ENCODE data around the gene EML2. TPM values are rescaled to one million over a fixed set of nuclear protein-coding genes. Genes with fewer than 3 reads are reported as not detected.
"Not testable (repeated sequence)": the region's sequence is repeated elsewhere in the genome, so short reads cannot be mapped to it uniquely, and the experiment has no call there.

Gene EML2, protein sequence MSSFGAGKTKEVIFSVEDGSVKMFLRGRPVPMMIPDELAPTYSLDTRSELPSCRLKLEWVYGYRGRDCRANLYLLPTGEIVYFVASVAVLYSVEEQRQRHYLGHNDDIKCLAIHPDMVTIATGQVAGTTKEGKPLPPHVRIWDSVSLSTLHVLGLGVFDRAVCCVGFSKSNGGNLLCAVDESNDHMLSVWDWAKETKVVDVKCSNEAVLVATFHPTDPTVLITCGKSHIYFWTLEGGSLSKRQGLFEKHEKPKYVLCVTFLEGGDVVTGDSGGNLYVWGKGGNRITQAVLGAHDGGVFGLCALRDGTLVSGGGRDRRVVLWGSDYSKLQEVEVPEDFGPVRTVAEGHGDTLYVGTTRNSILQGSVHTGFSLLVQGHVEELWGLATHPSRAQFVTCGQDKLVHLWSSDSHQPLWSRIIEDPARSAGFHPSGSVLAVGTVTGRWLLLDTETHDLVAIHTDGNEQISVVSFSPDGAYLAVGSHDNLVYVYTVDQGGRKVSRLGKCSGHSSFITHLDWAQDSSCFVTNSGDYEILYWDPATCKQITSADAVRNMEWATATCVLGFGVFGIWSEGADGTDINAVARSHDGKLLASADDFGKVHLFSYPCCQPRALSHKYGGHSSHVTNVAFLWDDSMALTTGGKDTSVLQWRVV
- total RNA-seq = 10 to 100 TPM; 17.5 to 60.2 (median 46.9) TPM

DNA sequence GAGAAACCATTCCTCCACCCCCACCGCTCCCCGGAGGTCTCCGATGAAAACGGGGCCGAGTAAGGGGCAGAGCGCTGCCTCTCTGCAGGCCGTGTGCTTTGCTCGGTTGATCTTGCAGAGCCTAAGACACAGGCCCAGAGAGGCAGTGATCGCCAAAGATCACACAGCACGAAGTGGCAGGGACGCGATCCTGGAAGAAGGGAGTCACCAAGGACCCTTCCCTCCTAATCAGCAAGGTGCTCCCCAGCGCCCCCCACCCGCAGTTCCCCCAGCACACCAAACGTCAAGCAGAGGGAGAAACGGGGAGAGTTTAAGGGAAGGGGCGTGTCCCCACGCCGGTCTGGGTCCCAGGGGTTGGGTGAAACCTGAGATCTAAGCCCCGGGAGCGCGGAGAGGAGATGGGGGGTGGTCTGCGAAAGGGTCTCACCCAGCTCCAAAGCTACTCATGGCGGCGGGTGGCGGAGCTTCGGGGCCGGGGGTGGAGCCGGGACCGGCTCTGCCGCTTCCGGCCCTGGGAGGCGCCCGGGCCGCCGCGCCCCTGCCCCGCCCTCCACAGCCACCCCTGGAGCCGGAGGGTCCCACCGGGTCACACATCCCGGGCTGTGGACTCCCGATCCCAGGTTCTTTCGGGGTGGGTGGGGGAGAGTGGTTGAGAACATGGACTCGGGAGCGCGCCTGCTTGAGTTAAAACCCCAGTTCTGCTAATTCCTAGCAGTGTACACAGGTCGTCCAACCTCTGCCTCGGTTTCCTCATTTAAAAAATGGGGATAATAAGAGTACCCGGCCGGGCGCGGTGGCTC, at the start of gene EML2:
Gene EML2, minus strand, starts transcription at position 468 of the 800 bp plus-strand sequence. Its CDS starts 21 bp downstream, at position 447.
- Histone ChIP-seq H3K27ac (peak within 1 kb of the TSS; percentile 64 to 72 (median 68)), H3K9me3 (no peaks in the 10 kb centered on the region), H3K36me3 (no peaks in the 10 kb centered on the region), H3K27me3 (no peaks in the 10 kb centered on the region), H3K4me3 (peak within 1 kb of the TSS; percentile 48 to 87 (median 80)), H3K4me1 (peaks cover 0 to 43% (median 18%) of the 10 kb centered on the region in 4 donors)
- TF ChIP-seq POLR2A (IDR thresholded peaks at IDR 0.05) = no peak
- TF ChIP-seq, protein P1, sequence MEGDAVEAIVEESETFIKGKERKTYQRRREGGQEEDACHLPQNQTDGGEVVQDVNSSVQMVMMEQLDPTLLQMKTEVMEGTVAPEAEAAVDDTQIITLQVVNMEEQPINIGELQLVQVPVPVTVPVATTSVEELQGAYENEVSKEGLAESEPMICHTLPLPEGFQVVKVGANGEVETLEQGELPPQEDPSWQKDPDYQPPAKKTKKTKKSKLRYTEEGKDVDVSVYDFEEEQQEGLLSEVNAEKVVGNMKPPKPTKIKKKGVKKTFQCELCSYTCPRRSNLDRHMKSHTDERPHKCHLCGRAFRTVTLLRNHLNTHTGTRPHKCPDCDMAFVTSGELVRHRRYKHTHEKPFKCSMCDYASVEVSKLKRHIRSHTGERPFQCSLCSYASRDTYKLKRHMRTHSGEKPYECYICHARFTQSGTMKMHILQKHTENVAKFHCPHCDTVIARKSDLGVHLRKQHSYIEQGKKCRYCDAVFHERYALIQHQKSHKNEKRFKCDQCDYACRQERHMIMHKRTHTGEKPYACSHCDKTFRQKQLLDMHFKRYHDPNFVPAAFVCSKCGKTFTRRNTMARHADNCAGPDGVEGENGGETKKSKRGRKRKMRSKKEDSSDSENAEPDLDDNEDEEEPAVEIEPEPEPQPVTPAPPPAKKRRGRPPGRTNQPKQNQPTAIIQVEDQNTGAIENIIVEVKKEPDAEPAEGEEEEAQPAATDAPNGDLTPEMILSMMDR (IDR thresholded peaks at IDR 0.05) = peak in 1 of 6 experiments; percentile 17
- DNase-seq = peak; percentile 60 to 79 (median 78)

DNA sequence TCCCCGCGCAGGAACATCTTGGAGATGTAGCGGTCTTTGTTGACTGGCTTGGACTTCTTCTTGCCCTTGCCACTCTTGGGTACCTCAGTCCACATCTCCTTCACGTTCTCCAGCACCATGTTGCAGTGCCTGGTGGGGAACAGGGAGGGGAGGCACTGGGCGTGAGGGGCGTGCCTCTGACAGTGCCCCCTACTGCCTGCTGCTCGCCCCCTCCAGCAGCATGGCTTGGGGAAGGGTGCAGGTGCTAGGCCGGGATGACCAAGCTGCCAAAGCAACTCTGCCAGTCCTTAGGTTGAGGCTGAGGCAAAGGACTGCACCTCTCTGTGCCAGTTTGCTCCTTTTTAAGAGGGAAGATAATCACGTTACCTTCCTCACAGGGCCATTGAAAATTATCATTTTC, 48.4 kb upstream of the EML2 start:
- peaks cover 0 to 34% (median 0%) of the 10 kb centered on the region in 3 donors for H3K36me3 ChIP-seq
- no peak overlapping the region for H3K4me3 ChIP-seq
- no peak overlapping the region for H3K27ac ChIP-seq
- H3K9me3 ChIP-seq = no peaks in the 10 kb centered on the region
- no peak for DNase-seq
- H3K4me1 ChIP-seq = peaks cover 0 to 9% (median 5%) of the 10 kb centered on the region in 4 donors
- H3K27me3 ChIP-seq = no peaks in the 10 kb centered on the region
- TF ChIP-seq, protein P1 (IDR thresholded peaks at IDR 0.05) = no peak
- no peak for TF ChIP-seq POLR2A (IDR thresholded peaks at IDR 0.05)

DNA sequence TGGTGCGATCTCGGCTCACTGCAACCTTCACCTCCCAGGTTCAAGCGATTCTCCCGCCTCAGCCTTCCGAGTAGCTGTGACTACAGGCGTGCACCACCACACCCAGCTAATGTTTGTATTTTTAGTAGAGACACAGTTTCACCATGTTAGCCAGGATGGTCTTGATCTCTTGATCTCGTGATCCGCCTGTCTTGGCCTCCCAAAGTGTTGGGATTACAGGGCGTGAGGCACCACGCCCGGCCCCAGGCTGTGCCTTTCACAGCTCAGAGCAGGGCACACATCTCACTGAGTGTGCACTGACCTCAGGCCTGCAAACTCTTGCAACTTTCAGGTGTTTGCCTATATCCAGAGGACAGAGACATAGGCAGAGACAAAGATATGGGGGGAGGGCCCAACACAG, 45.8 kb upstream of the EML2 start:
- H3K27me3 ChIP-seq, H3K4me1 ChIP-seq, DNase-seq, H3K9me3 ChIP-seq, H3K4me3 ChIP-seq, H3K27ac ChIP-seq: not testable (repeated sequence)
- peaks cover 0 to 34% (median 0%) of the 10 kb centered on the region in 3 donors for H3K36me3 ChIP-seq

DNA sequence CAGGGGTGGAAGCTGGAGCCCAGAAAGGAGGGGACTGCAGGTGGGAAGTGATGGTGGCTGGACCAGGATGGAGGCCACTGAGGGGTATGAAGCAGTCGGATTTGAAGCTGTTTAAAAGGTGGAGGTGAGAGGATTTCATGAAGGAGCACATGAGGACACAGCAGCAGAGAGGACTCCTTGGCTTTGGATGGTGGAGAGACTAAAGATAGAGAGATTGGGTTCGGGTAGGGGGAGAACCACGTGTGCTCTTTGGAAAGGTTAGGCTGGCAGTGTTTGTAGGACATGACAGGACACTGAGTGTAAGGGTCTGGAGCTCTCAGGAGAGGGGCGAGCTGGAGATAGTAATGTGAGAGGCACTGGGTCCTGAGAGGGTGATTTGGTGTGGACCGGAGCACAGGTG, 43.7 kb upstream of the EML2 start:
- Histone ChIP-seq H3K36me3 (peaks cover 0 to 26% (median 0%) of the 10 kb centered on the region in 3 donors), H3K4me1 (peaks cover 0 to 8% (median under 1%) of the 10 kb centered on the region in 4 donors), H3K27me3 (no peaks in the 10 kb centered on the region), H3K27ac (no peak overlapping the region), H3K4me3 (no peak overlapping the region), H3K9me3 (no peaks in the 10 kb centered on the region)
- TF ChIP-seq POLR2A (IDR thresholded peaks at IDR 0.05) = no peak
- TF ChIP-seq, protein P1 (IDR thresholded peaks at IDR 0.05) = no peak
- no peak for DNase-seq

DNA sequence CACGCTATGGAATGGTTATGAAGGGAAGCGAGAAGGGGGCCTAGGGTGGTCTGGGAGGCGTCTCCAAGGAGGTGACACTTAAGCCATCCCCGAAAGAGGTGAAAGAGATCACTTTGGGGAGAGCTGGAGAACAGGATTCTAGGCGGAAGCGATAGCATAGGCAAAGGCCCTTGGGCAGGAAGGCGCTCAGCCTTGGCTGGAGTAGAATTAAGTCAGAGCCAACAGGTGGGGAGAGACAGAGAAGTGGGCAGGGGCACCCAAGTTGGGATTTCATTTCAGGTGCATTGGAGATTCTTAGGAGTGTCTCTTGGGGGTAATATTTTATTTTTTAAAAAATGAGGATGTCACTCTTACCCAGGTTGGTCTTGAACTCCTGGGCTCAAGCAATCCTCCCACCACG, 42.9 kb upstream of the EML2 start:
- no peak for DNase-seq
- no peaks in the 10 kb centered on the region for H3K27me3 ChIP-seq
- peaks cover 0 to 14% (median 7%) of the 10 kb centered on the region in 4 donors for H3K4me1 ChIP-seq
- H3K9me3 ChIP-seq = no peaks in the 10 kb centered on the region
- peak overlapping the region in 2 of 4 donors; percentile 63 to 78 for H3K27ac ChIP-seq
- TF ChIP-seq, protein P1 (IDR thresholded peaks at IDR 0.05) = no peak
- TF ChIP-seq POLR2A (IDR thresholded peaks at IDR 0.05) = no peak
- H3K4me3 ChIP-seq = peak overlapping the region in 1 of 4 donors; percentile 44
- peaks cover 0 to 18% (median 0%) of the 10 kb centered on the region in 3 donors for H3K36me3 ChIP-seq
